Activated CD4-positive, alpha-beta T cell treated with anti-CD3 and anti-CD28 coated beads, Interleukin-2, Interleukin-6, amounts not matched to agents 100 ng/mL and 50 ng/mL, durations not matched to agents 16 hours and 8 hours (primary cell): ENCODE results near the gene C4orf50.

ENCODE experiments used
- DNase-seq: peaks from one replicate; pipeline ENCODE4 v3.0.0-alpha.2; 2020

Gene C4orf50

DNA sequence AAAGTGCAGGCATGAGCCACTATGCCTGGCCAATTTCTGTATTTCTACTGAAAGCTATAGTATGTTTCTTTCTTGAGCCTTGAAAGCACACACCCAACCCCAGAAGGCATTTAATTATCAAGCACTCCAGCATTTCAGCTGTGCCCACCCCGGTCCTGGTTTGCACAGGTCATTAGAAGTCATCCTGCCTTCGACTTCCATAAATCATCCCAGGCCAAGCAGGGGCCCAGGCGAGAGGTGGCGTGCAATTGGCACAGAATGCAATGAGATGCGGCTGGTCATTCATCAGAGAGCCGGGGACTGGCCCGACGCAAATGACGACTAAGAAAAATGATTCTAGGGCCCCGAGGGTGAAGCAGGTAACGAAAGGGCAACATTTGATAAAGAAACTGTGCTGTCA is 100.6 kb downstream of the C4orf50 start:
- DNase-seq, result no peak

DNA sequence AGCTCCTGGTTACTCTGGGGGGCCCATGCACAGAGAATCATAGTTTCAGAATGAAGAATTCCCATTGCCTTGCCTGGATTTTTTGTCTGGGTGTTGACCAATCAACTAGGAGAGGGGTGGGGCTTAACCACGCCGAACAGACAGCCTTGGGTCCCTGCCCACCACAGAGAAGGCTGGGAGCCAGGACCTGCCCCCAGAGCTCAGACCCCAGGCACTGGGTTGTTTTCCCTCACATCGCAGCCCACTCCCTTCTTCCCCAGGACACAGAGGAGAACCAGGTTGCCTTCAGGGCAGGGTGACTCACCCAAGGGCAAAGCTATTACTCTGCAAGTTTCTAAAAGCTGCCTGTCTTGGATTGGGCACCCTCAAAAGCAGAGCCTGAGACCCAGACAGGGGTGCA is 102.0 kb downstream of the C4orf50 start:
- DNase-seq, result no peak

DNA sequence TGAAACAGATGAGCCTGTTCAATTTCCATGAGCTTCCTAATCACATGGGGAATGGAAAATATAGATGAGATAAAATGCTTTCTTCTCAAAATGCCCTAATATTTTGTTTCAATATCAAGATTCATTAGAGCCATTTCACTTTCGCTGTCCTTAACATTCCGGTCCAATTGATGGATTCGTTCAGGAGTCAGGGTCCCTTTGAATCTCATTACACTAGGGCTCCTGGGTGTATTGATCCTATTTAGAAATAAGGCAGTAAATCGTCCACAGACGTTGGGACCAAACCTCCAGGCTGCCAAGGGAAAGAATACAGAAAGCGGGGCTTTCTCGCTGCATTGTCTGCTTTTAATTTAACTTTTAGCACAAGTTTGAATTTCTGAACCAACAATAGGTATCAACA is 104.8 kb downstream of the C4orf50 start:
- DNase-seq, result no peak

DNA sequence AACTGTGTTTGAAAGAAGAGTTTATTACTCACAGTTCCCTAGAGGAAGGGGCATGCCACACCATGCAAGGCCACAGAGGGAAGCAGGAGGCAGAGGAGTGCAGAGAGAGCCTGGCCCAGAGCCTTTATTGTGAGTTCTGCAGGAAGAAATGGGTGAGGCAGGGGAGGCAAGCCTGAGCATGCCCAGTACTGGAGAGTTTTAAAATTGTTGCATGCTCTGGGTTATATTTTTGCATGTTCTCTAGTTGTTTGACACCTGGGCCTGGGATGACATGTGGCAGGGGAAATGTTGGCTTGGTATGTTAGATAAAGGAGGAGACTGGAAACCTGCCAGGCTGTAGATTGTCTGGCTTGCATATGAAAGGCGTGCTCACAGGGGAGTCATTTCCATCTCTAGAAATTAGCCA is 105.6 kb downstream of the C4orf50 start:
- DNase-seq, result no peak

DNA sequence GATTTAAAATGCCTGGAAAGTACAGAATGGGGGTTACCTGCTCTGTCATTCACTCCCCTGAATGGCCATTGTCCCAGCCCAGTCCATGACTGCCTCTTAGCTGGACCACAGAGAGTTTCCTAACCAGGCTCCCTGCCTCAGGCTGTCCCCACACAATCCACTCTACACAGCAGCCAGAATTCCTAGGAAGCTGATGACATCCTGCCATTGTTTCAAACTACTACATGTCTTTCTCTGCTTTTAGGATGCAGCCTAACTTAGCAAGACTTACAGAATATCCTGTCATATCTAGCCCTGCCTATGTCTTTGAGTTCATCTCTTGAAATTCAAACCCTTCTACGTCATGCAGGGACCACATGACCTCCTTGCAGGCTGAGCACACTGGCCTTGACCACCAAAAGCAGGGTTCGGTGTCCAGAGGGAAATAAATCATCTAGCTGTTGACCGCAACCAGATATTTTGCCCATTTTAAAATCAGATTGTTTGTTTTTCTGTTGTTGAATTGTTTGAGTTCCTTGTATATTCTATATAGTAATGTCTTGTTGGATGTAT is 109.3 kb downstream of the C4orf50 start:
- DNase-seq, result no peak

DNA sequence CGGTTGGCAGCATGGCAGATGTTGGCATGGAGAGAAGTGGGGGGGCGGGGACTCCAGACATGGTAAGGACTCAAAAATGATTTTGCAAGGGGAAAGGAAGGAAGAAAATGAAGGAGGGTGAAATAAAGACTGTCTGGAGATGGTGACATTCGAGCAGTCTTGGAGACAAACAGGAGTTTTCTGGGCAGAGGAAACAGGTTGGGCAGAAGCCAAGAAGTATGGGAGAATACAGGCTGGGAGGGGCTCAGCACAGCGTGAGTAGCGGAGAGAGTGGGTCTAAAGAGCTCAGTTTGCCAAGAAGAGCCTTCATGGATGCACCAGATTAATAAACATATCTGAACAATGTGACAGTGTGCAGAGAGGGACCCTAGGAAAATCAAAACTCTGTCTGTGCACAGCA is 112.0 kb downstream of the C4orf50 start:
- DNase-seq, result no peak

DNA sequence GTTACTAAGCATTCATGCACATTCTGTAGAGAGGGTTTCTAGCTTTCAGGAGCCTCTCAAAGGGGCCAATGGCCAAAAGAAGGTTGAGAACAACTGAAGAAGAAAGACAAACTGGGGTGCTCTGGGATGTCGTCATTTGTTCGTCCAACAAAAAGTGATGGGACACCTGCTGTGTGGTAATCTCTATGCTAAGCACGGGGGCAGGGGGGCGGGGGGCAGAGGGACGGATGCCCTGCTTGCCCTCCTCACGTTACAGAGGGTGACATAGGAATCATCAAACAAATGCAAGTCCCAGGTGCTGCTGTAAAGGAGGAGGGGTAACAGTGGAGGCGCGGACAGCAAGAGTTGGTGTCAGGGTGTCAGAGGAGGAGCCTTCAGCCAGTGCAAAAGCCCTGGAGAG is 112.5 kb downstream of the C4orf50 start:
- DNase-seq, result no peak

DNA sequence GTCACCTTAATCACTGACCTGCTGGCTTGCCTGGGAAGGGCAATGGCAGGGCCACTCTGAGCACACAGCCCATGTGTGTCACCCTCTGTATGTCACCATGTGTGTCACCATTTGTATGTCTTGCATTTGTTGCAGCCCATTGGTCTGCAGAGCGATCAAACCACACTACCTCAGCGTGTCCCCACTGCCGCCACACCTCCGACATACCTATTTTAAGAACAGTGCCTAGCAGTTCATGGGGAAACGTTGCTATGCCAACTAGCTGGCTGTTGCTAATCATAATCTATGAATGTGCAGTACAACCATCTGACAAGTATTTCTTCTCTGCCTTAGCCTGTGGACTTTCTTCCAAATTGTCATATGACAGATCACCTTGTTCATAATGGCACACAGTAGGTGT is 117.4 kb downstream of the C4orf50 start:
- no peak for DNase-seq

DNA sequence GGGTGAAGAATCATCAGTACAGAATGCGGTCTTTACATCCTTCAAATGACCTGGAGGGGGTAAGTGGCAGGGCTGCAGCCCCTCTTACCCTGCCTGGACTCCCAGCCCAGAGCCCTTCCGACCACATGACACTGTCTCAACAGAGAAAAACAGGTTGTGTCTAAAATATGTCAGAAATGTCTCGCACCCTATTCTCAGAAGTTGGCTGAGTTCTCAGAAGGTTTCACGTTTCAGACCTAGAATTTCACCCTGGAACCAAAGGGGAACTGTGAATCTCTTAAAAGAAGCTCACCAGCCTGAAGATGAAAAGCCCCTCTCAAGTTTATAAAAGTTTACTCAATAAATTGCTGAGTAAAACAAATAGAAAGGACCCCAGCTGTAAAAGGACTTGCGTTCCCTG is 118.3 kb downstream of the C4orf50 start:
- DNase-seq, result no peak

DNA sequence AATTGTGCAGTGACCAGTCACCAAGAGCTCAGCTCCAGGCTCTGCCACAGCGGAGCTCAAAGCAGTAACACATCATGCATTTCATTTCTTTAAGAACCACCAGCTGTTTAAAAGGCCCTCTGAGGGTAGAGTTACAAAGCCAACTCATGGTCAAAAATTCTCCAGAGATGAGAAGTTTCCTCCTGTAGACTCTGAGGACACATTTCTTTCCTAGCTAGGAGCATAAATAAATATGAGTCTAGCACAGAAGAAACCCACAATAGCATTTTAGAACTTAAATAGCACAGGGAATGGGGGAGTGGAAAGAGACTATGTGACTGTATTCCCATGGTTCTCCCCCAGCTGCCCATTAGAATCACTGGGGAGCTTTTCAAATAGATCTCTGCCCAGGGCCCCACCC is 118.8 kb downstream of the C4orf50 start:
- DNase-seq, result no peak

DNA sequence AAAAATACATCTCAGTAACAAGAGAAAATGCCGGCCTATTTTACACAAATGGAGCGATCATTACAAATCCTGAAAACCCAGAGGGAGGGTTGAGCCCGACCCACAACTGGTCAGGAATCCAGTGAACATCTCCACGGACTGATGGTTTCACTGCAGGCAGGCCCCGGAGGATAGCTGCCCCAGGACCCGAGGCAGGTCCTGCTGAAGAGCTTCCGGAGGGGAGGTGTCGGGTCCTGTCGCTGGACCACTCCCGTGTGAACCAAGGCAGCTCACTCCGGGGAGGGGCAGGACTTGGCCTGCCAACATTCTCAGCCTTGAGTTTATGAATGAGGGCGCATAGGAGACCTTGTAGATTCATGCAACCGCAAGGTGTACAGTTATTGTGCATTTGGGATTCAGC is 120.6 kb downstream of the C4orf50 start:
- DNase-seq, result no peak

DNA sequence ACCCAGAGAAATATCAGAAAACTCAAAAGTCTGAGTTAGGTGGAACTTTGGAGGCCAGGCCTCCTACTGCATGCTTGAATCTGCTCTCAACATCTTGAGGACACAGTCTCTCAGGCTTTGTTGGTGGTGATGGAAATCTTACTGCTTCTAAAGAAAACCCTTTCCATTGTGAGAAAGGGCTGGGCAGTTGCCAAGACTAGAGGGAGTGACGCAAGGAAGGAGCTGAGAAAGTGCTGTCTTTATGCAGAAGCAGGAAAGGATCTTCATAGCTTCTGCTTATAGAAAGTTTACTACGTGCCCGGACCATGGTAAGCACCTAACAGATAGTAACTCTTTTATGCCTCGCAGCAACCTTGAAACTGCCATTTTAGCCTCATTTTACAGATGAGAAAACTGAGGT is 122.9 kb downstream of the C4orf50 start:
- no peak for DNase-seq

DNA sequence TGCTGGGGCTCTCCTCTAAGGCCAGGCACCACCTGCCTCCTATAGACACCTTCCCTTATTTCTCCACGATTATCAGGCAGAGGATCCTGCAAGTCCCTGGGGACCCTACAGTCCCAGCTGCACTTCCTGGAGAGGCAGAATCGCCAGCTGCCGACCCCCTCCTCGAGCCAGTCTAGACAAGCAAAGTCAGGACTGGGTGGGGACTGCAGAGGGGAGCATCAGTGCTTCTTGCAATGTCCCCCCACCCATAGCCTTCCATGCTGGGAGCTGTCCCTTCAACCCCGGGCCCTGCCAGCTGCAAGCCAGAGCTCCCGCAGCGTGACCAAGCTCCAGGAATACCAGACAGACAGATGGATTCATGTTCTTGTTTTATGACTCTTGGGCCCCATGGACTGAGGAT is 124.0 kb downstream of the C4orf50 start:
- DNase-seq, result no peak

DNA sequence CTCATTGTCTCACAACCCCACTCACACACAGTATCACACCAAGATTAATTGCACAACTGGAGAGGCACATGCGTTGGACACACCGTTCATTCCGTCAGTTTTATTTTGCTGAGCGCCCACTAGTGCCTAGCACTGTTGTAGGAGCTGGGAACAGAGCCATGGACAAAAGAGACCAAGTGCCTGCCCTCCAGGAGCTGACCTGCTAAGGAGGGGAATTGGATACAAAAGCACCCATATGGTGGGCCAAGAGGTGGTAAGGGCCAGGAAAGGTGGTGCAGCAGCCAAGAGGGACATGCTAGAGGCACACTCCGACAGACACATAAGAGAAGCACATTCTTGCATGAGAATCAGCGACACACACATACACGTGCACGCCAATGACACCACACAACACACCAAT is 124.6 kb downstream of the C4orf50 start:
- no peak for DNase-seq

DNA sequence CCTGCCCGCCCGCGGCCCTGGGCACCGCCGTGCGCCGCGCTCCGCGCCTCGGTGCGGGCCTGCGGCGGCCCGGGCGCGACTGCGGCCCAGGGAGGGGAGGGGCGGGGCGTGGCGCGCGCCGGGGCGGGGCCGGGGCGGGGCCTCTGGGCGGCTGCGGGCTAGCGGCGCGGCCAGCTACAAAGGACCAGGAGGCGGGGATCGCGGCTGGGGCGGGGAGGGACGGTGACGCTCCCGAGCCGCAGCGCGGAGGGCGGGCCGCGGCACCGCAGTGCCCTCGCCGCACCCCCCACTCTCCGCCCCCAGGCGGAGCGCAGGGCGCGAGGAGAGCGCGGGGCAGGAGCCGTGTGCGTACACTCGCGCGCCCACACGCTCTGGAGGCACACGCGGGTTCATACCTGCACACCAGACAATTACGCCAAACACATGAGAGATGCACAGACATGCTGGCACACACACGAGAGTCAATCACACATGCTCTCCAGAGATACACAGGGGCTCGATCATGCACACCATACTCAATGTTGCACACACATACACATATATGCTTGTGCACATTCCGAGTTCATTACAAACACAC is 125.1 kb downstream of the C4orf50 start, which contains the start of gene CRMP1:
Gene CRMP1, minus strand, starts transcription at position 83 of the 577 bp plus-strand sequence. CDS start 117 bp downstream, outside the sequence.
- no peak for DNase-seq

DNA sequence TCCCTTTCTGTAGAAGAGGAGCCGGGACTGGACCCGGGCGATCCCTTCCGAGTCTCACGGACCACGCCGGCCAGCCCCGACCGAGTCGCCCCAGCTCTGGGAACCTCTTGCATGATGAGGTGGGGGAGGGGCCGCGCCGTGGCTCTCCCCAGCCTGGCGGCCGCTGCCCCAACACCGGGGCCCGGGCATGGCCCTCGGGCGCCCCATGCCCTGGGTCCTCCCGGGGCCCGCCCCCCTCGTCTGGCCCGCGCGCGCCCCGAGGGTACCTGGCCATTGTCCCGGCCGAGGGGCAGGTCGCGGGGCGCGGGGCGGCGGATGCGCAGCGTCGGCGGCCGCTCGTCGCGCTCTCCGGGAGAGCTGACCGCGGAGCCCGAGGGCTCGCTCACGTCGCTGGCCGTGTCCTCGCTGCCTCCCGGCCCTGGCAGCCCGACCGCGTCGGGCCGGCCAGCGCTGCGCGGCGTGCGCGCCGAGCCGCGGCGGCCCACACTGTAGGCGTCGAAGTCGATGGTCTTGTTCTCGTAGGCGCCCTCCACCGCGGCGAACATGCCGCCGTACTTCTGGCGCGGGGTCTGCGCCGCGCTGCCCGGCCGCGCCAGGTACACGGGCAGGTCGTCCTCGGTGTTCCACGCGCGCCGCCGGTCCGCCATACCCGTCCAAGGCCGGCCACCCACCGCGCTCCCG is 125.8 kb downstream of the C4orf50 start:
- DNase-seq, result no peak

DNA sequence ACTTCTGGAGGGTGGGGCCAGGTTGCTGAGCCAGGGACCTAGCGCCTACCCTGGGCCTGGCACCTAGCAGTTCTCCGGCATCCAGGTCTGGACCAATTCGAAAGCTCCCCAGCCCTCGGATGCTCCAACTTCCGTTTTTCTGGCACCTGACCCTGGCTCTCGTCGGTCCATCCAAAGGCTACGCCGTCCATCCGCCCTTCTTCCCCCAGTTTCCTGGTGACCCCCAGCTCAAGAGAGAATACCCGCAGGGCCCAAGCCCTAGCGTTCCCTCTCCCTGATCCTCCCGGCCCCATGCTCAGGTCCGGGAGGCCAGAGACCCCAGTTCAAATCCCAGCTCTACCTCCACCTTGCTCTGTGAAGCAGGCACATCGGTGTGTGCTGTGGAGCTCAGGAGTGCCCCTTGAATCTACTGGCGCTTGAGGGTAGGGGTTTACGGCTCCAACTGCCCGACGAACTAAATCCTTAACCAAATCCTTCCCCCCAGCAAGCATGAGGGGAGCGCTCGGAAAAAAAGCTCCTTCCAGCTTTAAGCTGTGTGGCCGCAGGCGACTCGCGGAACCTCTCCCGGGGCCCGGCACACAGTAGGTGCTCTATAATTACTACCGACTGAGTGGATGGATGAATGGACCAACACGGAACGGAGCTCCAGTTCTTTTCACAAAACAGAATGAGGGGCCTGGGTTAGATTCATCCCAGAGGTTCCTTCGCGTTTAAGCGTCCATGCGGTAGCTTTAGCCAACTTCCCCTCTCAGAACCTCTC is 126.5 kb downstream of the C4orf50 start:
- no peak for DNase-seq

DNA sequence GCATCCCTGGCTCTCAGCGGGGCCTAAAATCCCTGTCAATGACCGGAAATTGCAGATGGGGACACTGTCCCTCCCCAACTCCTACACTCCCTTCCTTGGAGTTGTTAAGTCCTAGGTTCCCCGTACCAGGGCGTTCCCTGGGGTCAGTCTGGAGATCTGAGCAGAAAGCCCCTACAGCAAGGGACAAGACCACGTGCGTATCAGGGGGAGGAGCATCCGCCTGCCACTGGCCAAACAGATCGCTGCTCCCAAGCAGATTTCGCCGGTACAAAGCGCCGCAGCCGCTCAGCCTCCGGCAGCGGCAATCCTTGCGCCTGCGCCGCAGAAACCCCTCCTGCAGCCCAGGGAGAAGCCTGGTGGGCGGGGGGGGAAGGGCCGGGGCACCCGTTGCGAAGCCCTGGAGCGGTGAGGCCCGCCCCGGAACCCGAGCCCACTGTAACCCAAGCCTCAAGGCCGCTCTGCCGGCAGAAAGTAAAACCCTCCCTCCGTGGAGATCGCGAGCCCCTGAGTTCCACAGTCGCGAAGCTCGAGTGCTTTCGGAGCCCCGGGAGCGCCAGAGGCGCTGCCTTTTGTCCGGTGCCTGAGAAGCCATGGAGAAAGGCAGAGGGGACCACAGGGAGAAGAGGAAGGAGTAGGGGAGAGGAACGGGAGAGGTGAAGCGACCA is 128.0 kb downstream of the C4orf50 start:
- no peak for DNase-seq

DNA sequence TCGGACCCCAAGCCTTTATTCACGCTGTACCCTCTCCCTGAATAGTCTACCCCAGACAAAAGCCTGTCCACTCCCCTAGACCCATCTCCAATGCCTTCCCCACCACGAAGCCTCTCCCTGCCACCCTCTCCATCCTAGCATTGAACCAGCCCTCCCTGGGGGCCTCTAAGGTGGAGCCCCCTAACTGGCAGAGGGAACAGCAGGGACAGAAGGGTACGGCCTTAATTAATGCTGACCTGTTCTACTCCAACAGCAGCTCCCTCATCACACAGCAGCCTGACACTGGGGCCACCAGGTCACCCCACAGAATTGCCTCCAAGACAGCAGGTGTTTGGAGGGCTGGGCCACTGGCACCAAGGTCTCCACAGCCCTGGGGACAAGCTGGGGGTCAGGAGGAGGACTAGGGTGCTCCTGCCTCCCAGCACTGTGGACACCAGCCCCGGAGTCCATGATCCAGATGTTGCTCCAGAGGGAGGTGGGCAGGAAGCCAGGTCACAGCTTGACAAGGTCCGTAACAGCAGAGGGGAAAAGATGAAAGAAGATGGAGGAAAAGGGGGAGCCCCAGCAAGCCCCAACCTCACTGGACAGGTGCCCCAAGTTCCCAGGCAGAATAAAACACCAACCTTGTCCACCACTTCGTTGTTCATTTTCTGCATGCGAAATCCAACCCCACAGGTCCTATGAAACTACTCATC is 129.1 kb downstream of the C4orf50 start:
- no peak for DNase-seq

DNA sequence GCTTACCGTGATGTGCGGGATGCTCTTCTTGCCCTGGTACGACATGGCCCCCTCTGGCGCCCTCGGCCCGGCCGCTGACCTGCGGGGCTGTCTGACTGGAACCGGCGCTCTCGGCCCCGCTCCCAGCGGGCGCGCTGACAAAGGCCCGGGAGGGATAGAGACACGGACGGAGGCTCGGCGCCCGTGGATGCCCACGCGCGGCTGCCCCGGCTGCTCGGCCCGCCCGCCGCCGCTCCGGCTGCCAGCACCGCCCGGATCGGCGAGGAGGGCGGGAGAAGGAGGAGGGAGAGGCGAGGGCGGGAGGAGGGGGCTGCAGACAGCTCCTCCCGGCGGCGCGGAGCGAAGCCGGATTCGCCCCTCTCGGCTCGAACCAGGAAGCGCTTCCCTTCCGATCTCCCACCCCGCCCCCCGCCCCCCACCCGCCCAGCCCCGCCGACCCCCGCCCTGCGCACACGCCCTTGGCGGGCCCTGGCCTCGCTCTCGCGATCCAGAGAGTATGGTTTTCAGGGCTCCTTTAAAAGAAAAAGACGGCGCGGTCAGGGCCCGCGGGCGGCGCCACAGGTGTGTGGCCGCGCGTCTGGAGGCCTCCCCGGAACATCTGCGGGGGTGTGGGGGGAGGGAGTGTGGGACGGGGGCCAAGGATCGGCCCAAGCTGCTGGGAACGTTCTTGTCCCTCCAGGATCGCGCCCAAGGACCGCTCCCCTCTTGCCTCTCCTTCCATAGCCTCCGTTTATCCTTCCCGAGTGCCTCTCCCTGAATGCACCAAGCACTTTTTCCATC is 129.8 kb downstream of the C4orf50 start:
- no peak for DNase-seq

DNA sequence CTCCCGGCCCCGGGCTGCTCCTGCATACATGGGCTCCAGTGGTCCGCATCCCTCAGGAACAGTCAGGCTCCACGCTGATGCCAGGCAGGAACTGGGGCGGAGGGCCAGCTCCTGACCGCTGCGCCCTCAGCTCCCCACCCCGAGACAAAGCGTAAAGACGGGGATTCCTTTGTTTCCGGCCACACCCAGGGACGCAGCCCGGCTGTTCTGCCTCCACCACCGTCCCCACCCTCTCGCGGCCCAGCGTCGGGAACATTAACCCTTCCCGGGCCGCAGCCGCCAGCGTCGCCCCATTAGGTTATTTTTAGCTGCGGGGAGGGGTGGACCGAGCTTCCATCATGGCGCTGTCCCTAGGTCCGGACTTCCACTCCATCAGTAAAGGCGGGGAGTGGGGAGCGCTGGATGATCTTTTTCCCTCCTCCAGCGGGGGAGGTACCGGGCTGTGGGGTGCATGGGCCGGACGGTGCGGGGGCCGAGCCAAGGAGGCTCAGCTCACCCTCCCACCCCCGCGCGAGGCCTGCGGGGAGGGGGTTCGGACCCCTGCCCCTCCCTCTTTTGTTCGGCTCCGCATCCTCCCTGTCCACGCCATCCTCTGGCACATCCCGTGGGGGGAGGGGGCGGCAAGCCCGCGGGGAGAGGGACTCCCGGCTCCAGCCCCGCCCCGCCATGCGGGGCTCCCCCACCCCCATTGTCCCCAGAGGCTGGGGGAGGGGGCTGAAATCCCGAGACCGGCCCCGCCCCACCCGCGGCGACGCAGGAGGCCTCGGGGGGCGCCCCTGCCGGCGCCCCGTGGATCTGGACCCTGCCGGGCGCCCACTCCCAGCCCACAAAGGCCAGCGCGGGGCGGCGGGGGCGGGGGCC is 130.6 kb downstream of the C4orf50 start:
- DNase-seq, result no peak
